Osteoblast (primary cell): ENCODE data around the gene FBN3. TPM values are rescaled to one million over a fixed set of nuclear protein-coding genes. Genes with fewer than 3 reads are reported as not detected.
"Not testable (repeated sequence)": the region's sequence is repeated elsewhere in the genome, so short reads cannot be mapped to it uniquely, and the experiment has no call there.

Experiments used
- DNase-seq: peaks from one replicate; pipeline ENCODE4 v3.0.0; 2011; ENCODE audit warnings: low spot score, mixed read lengths; ENCODE audit not compliant: insufficient read length; ENCODE audit errors: missing footprints
- H2AFZ ChIP-seq: 2 replicates; pipeline ENCODE4 v1.6.0; 2011; ENCODE audit warnings: mild to moderate bottlenecking, low read length
- H3K27ac ChIP-seq: 2 replicates; pipeline ENCODE4 v1.5.1; 2011; ENCODE audit warnings: mild to moderate bottlenecking, low read depth, low read length, moderate library complexity
- H3K27me3 ChIP-seq: 2 replicates; pipeline ENCODE4 v1.6.0; 2012; ENCODE audit warnings: mild to moderate bottlenecking, control low read depth, inconsistent platforms, low read length, moderate library complexity; ENCODE audit not compliant: insufficient read depth
- H3K36me3 ChIP-seq: 2 replicates; pipeline ENCODE4 v1.5.1; 2011; ENCODE audit warnings: mild to moderate bottlenecking, low read length, control low read depth, moderate library complexity; ENCODE audit not compliant: insufficient read depth
- H3K4me1 ChIP-seq: 2 replicates; pipeline ENCODE4 v1.5.1; 2011; ENCODE audit warnings: mild to moderate bottlenecking, low read length, control low read depth, moderate library complexity; ENCODE audit not compliant: insufficient read depth
- H3K4me2 ChIP-seq: 2 replicates; pipeline ENCODE4 v1.6.0; 2011; ENCODE audit warnings: mild to moderate bottlenecking, low read length; ENCODE audit not compliant: insufficient read depth
- H3K4me3 ChIP-seq: fragments of 200-600 bp; sonication (generic); 3 replicates; pipeline ENCODE4 v1.5.1; 2012; ENCODE audit warnings: mild to moderate bottlenecking, low read length, inconsistent platforms; ENCODE audit not compliant: insufficient read depth
- H3K79me2 ChIP-seq: 2 replicates; pipeline ENCODE4 v1.6.0; 2012; ENCODE audit warnings: mild to moderate bottlenecking, low read length, control low read depth, inconsistent platforms; ENCODE audit not compliant: insufficient read depth
- H3K9me3 ChIP-seq: 2 replicates; pipeline ENCODE4 v1.5.1; 2011; ENCODE audit warnings: low read depth, low read length, control low read depth
- H4K20me1 ChIP-seq: 2 replicates; pipeline ENCODE4 v1.6.0; 2012; ENCODE audit warnings: mild to moderate bottlenecking, low read length, control low read depth; ENCODE audit not compliant: insufficient read depth
- CTCF ChIP-seq: IDR thresholded peaks from 2 replicates; pipeline ENCODE4 v1.5.1; 2011; ENCODE audit warnings: mild to moderate bottlenecking, low read depth, low read length, moderate library complexity; ENCODE audit errors: extremely low read depth
- total RNA-seq: library from RNA; depleted of rRNA; stranded (reverse); fragments of >200 nt; gene quantifications from 2 replicates; pipeline ENCODE4 v1.2.3, GENCODE V29; 2012

Gene FBN3
- total RNA-seq, 1 donor = not detected

- Histone ChIP-seq H3K4me3 (no peak overlapping the region), H3K4me1 (no peaks in the 10 kb centered on the region), H3K4me2 (no peak overlapping the region), H4K20me1 (no peaks in the 10 kb centered on the region), H3K27me3 (no peaks in the 10 kb centered on the region), H3K36me3 (no peaks in the 10 kb centered on the region), H3K9me3 (no peaks in the 10 kb centered on the region), H3K27ac (no peak overlapping the region), H2AFZ (no peak overlapping the region), H3K79me2 (no peaks in the 10 kb centered on the region)
- no peak for DNase-seq
- TF ChIP-seq CTCF = no peak
These were observed 42.0 kb downstream of the FBN3 start for GRCh38 chr19:8107301-8107903.

- no peaks in the 10 kb centered on the region for H4K20me1 ChIP-seq
- no peaks in the 10 kb centered on the region for H3K4me1 ChIP-seq
- H3K27me3 ChIP-seq = no peaks in the 10 kb centered on the region
- no peak for TF ChIP-seq CTCF
- H2AFZ ChIP-seq = no peak overlapping the region
- H3K79me2 ChIP-seq = no peaks in the 10 kb centered on the region
- no peaks in the 10 kb centered on the region for H3K36me3 ChIP-seq
- no peak overlapping the region for H3K27ac ChIP-seq
- no peak for DNase-seq
- H3K4me2 ChIP-seq = no peak overlapping the region
- H3K4me3 ChIP-seq = no peak overlapping the region
- no peaks in the 10 kb centered on the region for H3K9me3 ChIP-seq
These were observed 43.9 kb downstream of the FBN3 start for GRCh38 chr19:8105471-8105870.

DNA sequence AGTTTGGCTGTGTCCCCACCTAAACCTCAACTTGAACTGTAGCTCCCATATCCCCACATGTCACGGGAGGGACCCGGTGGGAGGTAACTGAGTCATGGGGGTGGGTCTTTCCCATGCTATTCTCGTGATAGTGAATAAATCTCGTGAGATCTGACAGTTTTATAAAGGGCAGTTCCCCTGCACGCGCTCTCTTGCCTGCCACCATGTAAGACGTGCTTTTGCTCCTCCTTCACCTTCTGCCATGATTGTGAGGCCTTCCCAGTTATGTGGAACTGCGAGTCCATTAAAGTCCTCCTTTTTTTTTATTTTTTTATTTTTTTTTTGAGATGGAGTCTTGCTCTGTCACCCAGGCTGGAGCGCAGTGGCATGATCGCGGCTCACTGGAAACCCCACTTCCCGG, 47.5 kb downstream of the FBN3 start:
- H3K4me2 ChIP-seq, H3K27me3 ChIP-seq, H3K4me3 ChIP-seq, H3K79me2 ChIP-seq, H4K20me1 ChIP-seq, H3K4me1 ChIP-seq, H3K9me3 ChIP-seq, H2AFZ ChIP-seq, H3K36me3 ChIP-seq, H3K27ac ChIP-seq, DNase-seq: not testable (repeated sequence)

- peaks cover 2% of the 10 kb centered on the region for H3K9me3 ChIP-seq
- no peaks in the 10 kb centered on the region for H3K36me3 ChIP-seq
- no peak overlapping the region for H3K27ac ChIP-seq
- no peak for TF ChIP-seq CTCF
- H3K4me1 ChIP-seq = no peaks in the 10 kb centered on the region
- H3K27me3 ChIP-seq = no peaks in the 10 kb centered on the region
- no peak for DNase-seq
- no peaks in the 10 kb centered on the region for H4K20me1 ChIP-seq
- H3K4me2 ChIP-seq = no peak overlapping the region
- H3K79me2 ChIP-seq = no peaks in the 10 kb centered on the region
- no peak overlapping the region for H3K4me3 ChIP-seq
- H2AFZ ChIP-seq = no peak overlapping the region
These were observed 48.1 kb downstream of the FBN3 start for GRCh38 chr19:8101311-8101710.
